HG02938 (cell line): ENCODE measurements around the gene NR3C1.

Experiments used
- ATAC-seq: cut with Tn5 transposase; IDR thresholded peaks from one replicate; pipeline ENCODE4 v1.9.1; 2021; ENCODE audit warnings: mild to moderate bottlenecking, moderate library complexity; ENCODE audit not compliant: unreplicated experiment

NR3C1 gene

GRCh38 chr5:143315214-143315613 is 88.3 kb downstream of the NR3C1 start:
- no peak for ATAC-seq

GRCh38 chr5:143314659-143315058 is 88.8 kb downstream of the NR3C1 start:
- no peak for ATAC-seq

GRCh38 chr5:143314099-143314498 is 89.4 kb downstream of the NR3C1 start:
- no peak for ATAC-seq

GRCh38 chr5:143313298-143313852 is 90.1 kb downstream of the NR3C1 start:
- ATAC-seq: no peak

GRCh38 chr5:143312822-143313221 is 90.7 kb downstream of the NR3C1 start:
- no peak for ATAC-seq

- ATAC-seq: no peak
Measured at GRCh38 chr5:143311955-143312354, 91.5 kb downstream of the NR3C1 start.

- no peak for ATAC-seq
Measured at GRCh38 chr5:143311428-143311827, 92.1 kb downstream of the NR3C1 start.

GRCh38 chr5:143309661-143310431 is 93.6 kb downstream of the NR3C1 start:
- ATAC-seq: no peak

- no peak for ATAC-seq
Measured at GRCh38 chr5:143308731-143309130, 94.8 kb downstream of the NR3C1 start.

- ATAC-seq: no peak
Measured at GRCh38 chr5:143306040-143306439, 97.4 kb downstream of the NR3C1 start.

GRCh38 chr5:143304836-143305475 is 98.5 kb downstream of the NR3C1 start:
- ATAC-seq: no peak

GRCh38 chr5:143302341-143303045 is 101.0 kb downstream of the NR3C1 start:
- ATAC-seq: no peak

GRCh38 chr5:143297756-143298155 is 105.7 kb downstream of the NR3C1 start:
- no peak for ATAC-seq

GRCh38 chr5:143290125-143290524 is 113.4 kb downstream of the NR3C1 start:
- no peak for ATAC-seq

GRCh38 chr5:143284521-143284920 is 119.0 kb downstream of the NR3C1 start:
- no peak for ATAC-seq

GRCh38 chr5:143284002-143284401 is 119.5 kb downstream of the NR3C1 start:
- no peak for ATAC-seq

- ATAC-seq: no peak
Measured at GRCh38 chr5:143281226-143281625, 122.3 kb downstream of the NR3C1 start.

- ATAC-seq: no peak
Measured at GRCh38 chr5:143279698-143280097, 123.8 kb downstream of the NR3C1 start.

GRCh38 chr5:143277536-143277935 is 126.0 kb downstream of the NR3C1 start:
- ATAC-seq: no peak

- no peak for ATAC-seq
Measured at GRCh38 chr5:143275512-143276363, 127.7 kb downstream of the NR3C1 start.

GRCh38 chr5:143274952-143275351 is 128.5 kb downstream of the NR3C1 start:
- no peak for ATAC-seq
